Mesothelial cell of epicardium (in vitro differentiated cells): Measurements from ENCODE around the gene DIP2C. TPM values are rescaled to one million over a fixed set of nuclear protein-coding genes. Genes with fewer than 3 reads are reported as not detected.

Source experiments
- DNase-seq, 2 experiments: peaks; one replicate each; pipeline ENCODE4 v3.0.0; 2021; ENCODE audit warnings: low spot score in 2 of 2; ENCODE audit not compliant: unreplicated experiment in 2 of 2
- H3K27ac Mint-ChIP-seq: 2 replicates; pipeline ENCODE4 v1.8.0; 2021; ENCODE audit warnings: mixed read lengths
- H3K27me3 Mint-ChIP-seq: 2 replicates; pipeline ENCODE4 v1.8.0; 2021; ENCODE audit warnings: low read depth, mixed read lengths
- H3K36me3 Mint-ChIP-seq: 2 replicates; pipeline ENCODE4 v1.8.0; 2021; ENCODE audit warnings: mixed read lengths
- H3K4me1 Mint-ChIP-seq: 2 replicates; pipeline ENCODE4 v1.8.0; 2021; ENCODE audit warnings: mixed read lengths
- H3K4me3 Mint-ChIP-seq: 2 replicates; pipeline ENCODE4 v1.8.0; 2021; ENCODE audit warnings: mild to moderate bottlenecking, moderate library complexity, mixed read lengths
- H3K9me3 Mint-ChIP-seq: 2 replicates; pipeline ENCODE4 v1.8.0; 2021; ENCODE audit warnings: mixed read lengths
- total RNA-seq: library from RNA; stranded (reverse); gene quantifications from 3 replicates; pipeline ENCODE4 v1.2.1, GENCODE V29; 2021
- TF ChIP-seq, protein P1 (sequence below): fragments of 200-600 bp; sonication (generic); IDR thresholded peaks from one replicate; pipeline ENCODE4 v1.5.0; 2021; ENCODE audit warnings: antibody characterized with exemption; ENCODE audit not compliant: unreplicated experiment

The DIP2C gene
- total RNA-seq, 1 donor from 2014 or later = 30.3 TPM

DNA sequence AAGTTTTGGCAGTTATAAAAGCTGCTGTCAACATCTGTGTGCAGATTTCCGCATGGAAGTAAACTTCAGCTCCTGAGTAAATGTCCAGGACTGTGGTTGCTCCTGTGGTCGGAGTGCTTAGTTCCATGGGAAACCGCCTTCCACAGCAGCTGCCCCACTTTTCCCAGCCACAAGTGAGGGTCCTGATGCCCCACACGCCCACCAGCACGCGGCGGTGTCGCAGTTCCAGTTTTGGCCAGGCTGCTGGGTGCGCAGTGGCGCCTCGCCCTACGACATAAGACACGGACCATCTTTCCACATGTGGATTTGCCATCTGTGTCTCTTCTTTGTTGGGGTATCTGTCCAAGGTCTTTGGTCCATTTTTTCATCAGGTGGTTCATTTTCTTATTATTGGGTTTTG lies 167.1 kb downstream of the DIP2C start:
- TF ChIP-seq, protein P1, sequence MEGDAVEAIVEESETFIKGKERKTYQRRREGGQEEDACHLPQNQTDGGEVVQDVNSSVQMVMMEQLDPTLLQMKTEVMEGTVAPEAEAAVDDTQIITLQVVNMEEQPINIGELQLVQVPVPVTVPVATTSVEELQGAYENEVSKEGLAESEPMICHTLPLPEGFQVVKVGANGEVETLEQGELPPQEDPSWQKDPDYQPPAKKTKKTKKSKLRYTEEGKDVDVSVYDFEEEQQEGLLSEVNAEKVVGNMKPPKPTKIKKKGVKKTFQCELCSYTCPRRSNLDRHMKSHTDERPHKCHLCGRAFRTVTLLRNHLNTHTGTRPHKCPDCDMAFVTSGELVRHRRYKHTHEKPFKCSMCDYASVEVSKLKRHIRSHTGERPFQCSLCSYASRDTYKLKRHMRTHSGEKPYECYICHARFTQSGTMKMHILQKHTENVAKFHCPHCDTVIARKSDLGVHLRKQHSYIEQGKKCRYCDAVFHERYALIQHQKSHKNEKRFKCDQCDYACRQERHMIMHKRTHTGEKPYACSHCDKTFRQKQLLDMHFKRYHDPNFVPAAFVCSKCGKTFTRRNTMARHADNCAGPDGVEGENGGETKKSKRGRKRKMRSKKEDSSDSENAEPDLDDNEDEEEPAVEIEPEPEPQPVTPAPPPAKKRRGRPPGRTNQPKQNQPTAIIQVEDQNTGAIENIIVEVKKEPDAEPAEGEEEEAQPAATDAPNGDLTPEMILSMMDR = no peak
- Mint-ChIP-seq H3K27me3 (no peaks in the 10 kb centered on the region), H3K4me1 (peaks cover 27% of the 10 kb centered on the region), H3K36me3 (no peaks in the 10 kb centered on the region), H3K9me3 (no peaks in the 10 kb centered on the region), H3K4me3 (no peak overlapping the region), H3K27ac (no peak overlapping the region)
- DNase-seq = no peak

DNA sequence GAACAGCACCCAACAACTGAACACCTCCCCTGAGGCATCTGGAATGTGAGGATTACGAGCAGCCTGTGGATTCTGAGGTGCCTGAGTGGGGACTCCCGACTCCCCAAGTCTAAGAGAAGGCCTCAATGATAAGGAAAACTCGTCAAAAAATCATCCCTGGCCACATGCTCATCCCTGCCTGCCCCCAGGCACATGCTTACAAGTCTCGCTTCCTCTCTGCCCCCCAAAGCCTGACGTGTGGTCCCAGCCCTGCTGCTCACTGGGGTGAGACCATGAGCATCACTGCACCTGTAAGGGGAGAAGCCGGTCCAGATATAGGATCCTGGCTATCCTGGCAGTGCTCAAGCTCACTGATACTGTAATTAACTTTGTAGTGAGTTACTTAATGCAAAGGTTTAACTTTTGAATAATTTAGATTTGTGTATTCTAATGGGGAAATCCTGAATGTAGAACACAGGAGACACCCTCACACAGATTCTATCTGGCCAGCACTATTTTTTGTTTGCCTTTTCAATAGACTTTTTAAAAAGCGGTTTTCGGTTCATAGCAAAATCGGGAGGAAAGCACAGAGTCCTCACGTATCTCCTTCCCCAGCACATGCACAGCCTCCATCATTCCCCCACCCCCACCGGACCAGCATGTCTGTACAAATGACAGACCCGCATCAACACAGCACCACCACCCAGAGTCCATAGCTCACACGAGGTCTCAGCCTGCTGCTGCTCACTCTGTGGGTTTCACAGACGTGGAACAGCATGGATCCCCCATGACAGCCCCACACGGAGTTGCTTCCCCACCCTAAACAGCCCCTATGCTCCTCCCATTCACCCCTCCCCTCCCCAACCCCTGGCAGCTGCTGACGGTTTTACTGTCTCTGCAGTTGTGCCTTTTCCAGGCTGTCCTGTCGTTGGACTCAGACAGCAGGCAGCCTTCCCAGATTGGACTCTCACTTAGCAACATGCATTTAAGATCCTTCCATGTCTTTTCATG lies 167.9 kb downstream of the DIP2C start:
- Mint-ChIP-seq H3K4me3 (no peak overlapping the region), H3K27me3 (no peaks in the 10 kb centered on the region), H3K27ac (no peak overlapping the region), H3K9me3 (no peaks in the 10 kb centered on the region), H3K4me1 (peaks cover 27% of the 10 kb centered on the region), H3K36me3 (no peaks in the 10 kb centered on the region)
- no peak for DNase-seq
- TF ChIP-seq, protein P1 = no peak

DNA sequence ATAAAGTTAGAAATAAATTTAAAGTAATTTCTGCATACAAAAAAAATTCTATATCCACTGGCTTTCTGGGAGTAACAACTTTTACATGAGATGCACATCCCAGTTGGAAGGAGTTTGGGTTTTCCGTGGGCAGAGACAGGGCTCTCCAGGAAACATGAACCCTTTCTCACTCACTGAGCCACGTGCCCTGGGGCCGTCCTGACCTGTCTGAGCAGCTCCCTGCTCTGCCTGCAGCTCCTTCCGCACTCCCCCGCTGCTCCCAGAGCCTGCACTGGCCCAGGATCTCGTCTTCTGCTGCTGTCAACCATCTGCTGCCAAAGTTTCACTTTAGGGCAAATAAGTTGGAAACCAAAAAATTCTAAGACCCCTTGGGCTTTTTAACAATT lies 169.1 kb downstream of the DIP2C start:
- TF ChIP-seq, protein P1 = no peak
- no peaks in the 10 kb centered on the region for H3K27me3 Mint-ChIP-seq
- no peak for DNase-seq
- peak overlapping the region; percentile 51 for H3K27ac Mint-ChIP-seq
- no peaks in the 10 kb centered on the region for H3K36me3 Mint-ChIP-seq
- H3K9me3 Mint-ChIP-seq = no peaks in the 10 kb centered on the region
- no peak overlapping the region for H3K4me3 Mint-ChIP-seq
- H3K4me1 Mint-ChIP-seq = peaks cover 27% of the 10 kb centered on the region

DNA sequence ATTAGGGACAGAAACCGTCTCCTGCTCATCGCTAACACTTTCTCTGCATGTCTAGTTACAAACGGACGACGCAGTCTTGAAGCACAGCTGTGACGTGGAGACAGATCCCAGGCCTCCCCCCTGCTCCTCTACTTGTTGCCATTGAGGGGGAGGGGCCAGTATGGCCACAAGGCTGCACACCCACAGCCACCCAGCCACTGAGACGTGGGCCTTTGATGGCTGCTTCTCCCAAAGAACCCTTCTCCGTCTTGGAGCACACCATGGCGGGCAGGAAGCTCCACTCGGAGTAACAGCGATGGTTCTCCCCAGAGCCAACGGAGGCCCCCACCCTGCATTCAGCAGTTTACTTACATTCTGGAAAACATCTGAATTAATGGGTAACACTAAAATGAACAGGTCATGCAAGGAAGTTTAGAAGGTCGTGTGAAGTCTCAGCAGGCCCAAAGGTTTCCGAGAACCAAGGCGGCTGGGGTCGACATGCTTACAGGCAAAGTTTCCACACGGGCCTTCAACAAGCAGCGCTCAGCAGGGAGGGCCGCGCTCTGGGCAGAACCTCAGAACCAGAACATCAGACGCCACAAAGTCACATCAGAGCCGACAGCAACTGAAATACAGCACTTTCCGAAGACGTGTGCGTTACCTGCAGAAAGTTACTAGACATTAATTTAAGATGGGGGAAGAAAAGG lies 169.6 kb downstream of the DIP2C start:
- Mint-ChIP-seq H3K9me3 (no peaks in the 10 kb centered on the region), H3K4me3 (no peak overlapping the region), H3K4me1 (peaks cover 27% of the 10 kb centered on the region), H3K27me3 (no peaks in the 10 kb centered on the region), H3K36me3 (no peaks in the 10 kb centered on the region), H3K27ac (no peak overlapping the region)
- DNase-seq = no peak
- TF ChIP-seq, protein P1 = no peak

DNA sequence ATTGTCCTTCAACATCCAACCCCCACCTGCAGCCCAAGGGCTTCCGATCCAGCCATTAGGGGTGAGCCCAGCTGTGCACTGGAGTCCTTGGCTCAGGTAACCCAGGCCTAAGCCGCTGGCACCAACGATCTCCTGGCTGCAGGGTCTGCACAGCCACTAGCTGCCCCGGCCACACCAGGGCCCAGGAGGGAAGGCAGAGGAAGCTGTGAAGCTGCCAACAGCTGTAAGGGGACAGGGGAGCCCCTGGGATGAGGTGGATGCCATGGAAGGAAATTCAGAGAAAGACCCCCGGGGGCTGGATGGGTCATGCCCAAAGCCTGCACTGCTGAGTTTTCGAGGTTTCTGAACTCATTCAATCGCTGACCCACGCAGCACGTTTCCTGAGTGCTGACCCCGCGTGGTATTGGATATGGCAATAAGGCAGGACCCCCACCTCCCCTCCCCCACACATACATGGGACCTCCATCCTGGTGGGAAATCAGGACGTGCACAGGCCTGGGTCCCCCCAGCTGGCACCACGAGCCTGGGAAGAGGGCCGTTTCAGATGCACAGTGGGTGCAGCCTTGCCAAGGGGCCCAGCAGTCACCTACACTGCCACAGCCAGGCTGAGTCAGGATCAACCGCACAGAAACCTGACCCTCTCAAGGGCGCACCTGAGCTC lies 170.3 kb downstream of the DIP2C start:
- H3K27ac Mint-ChIP-seq = no peak overlapping the region
- H3K27me3 Mint-ChIP-seq = no peaks in the 10 kb centered on the region
- no peaks in the 10 kb centered on the region for H3K36me3 Mint-ChIP-seq
- TF ChIP-seq, protein P1 = no peak
- H3K4me3 Mint-ChIP-seq = no peak overlapping the region
- no peaks in the 10 kb centered on the region for H3K9me3 Mint-ChIP-seq
- DNase-seq = no peak
- H3K4me1 Mint-ChIP-seq = peaks cover 24% of the 10 kb centered on the region
